EL (cell line): Measurements from ENCODE around the gene LRIT1.
"Not testable (repeated sequence)": the region's sequence is repeated elsewhere in the genome, so short reads cannot be mapped to it uniquely, and the experiment has no call there.

Experiments
- DNase-seq: peaks from one replicate; pipeline ENCODE4 v3.0.0-alpha.2; 2016

The LRIT1 gene, protein sequence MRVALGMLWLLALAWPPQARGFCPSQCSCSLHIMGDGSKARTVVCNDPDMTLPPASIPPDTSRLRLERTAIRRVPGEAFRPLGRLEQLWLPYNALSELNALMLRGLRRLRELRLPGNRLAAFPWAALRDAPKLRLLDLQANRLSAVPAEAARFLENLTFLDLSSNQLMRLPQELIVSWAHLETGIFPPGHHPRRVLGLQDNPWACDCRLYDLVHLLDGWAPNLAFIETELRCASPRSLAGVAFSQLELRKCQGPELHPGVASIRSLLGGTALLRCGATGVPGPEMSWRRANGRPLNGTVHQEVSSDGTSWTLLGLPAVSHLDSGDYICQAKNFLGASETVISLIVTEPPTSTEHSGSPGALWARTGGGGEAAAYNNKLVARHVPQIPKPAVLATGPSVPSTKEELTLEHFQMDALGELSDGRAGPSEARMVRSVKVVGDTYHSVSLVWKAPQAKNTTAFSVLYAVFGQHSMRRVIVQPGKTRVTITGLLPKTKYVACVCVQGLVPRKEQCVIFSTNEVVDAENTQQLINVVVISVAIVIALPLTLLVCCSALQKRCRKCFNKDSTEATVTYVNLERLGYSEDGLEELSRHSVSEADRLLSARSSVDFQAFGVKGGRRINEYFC

GRCh38 chr10:84241185-84241790 lies at the start of gene LRIT1:
LRIT1 (minus strand) TSS chr10:84241546; CDS start chr10:84241439, 107 bp downstream.
- DNase-seq = no peak

DNA sequence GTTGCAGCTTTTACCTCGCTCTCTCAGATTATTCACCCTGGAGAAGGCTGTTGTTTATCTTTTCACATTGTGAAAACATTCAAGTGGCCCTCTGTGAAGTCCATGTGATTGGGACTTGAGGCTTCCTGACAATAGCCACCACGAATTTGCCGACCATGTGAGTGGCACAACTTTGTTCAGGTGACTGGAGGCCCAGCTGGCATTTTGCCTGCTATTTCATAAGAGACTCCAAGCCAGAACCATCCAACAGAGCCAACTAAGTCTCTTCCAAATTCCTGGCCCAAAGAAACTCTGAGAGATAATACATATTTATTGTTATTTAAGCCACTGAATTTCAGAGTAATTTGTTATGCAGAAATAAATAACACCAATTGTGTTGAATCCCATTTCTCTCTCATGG lies 48.9 kb upstream of the LRIT1 start:
- no peak for DNase-seq

DNA sequence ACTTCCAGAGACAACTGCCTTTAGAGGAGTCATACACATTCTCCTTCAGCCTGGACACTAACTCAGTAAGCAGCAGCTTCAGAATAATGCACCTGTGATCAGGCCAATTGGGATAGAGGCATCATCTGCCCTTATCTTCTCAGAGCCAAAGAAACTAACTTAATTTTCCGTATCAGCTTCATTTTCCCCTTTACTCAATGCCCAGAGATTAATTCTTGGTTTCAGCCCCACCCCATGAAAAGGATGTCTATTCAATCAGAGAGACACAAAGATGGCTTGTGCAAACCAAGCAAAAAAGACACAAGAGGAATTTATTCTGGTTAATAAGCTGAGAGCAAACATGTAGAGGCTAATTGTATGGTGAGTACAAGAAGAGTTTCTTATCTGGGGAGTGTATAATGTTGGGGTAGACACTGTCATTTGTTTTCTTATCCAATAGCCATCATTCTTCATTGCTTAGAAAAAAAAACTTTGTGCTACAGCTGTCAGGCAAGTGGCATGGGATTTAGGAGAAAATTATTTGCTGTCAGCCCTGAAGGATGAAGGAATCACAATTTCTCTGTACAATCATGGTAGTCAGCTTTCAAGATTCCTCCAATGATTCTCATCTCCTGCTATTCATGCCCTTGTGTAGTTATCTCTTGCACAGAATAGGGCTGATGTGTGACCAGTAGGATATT lies 48.3 kb upstream of the LRIT1 start:
- no peak for DNase-seq

GRCh38 chr10:84288151-84288550 lies 46.8 kb upstream of the LRIT1 start:
- no peak for DNase-seq

DNA sequence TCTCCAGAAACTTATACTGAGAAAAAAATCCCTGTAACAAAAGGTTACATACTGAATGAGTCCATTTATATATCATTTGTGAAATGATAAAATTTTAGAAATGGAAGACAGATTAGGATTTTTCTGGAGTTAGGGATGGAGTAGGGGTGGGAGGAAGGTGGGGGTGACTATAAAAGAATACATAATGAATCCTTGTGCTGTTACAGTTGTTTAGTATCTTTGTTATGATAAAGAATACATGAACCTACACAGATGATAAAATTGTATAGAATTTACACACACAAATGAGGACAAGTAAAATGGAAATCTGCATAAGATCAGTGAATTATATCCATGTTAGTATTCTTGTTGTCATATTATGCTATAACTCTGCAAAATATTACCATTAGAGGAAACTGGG lies 45.3 kb upstream of the LRIT1 start:
- no peak for DNase-seq

DNA sequence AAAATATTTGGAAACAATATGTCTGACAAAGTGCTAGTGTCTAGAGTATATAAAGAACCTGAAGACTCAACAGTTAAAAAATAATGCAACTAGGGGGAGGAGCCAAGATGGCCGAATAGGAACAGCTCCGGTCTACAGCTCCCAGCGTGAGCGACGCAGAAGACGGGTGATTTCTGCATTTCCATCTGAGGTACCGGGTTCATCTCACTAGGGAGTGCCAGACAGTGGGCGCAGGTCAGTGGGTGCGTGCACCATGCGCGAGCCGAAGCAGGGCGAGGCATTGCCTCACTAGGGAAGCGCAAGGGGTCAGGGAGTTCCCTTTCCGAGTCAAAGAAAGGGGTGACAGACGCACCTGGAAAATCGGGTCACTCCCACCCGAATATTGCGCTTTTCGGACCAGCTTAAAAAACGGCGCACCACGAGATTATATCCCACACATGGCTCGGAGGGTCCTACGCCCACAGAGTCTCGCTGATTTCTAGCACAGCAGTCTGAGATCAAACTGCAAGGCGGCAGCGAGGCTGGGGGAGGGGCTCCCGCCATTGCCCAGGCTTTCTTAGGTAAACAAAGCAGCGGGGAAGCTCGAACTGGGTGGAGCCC lies 38.6 kb upstream of the LRIT1 start:
- not testable (repeated sequence) for DNase-seq

DNA sequence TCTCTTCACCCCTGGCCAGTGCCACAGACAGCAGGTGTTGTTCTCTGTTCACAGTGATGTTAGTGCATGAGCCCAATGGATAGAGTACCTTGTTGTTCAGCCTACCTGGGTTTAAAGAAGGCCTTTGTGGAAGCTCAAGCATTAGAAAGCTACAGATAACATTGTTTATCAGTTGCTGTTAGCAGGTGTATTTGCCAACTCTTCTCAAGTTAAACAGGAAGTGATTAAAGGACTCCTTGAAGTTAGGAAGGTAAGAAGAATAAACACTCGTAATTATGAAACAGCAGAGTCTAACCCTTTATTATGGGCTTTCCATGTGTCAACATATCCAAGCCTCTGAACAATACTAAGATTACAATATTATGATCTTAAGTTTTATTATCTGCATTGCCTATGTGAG lies 29.4 kb upstream of the LRIT1 start:
- no peak for DNase-seq

DNA sequence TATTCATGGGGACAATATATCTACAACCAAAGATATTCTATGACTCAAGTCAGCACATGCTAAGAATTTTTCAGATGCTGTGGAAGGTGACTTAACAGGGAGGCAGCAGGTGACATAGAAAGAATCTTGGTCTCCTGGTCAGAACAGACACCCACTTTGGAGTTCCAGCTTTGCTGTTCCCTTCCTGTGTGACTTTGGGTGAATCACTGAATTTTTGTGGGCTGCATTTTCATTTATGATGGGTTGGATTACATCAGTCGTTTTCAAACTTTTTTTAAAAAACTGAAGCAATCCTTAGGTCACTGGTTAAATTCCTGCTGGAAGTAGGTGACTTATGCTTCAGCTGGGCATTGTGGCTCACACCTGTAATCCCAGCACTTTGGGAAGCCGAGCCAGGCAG lies 28.4 kb upstream of the LRIT1 start:
- DNase-seq = peak; percentile 82

GRCh38 chr10:84269162-84269561 lies 27.8 kb upstream of the LRIT1 start:
- DNase-seq = no peak

GRCh38 chr10:84267503-84268126 lies 26.3 kb upstream of the LRIT1 start:
- peak; percentile 52 for DNase-seq

DNA sequence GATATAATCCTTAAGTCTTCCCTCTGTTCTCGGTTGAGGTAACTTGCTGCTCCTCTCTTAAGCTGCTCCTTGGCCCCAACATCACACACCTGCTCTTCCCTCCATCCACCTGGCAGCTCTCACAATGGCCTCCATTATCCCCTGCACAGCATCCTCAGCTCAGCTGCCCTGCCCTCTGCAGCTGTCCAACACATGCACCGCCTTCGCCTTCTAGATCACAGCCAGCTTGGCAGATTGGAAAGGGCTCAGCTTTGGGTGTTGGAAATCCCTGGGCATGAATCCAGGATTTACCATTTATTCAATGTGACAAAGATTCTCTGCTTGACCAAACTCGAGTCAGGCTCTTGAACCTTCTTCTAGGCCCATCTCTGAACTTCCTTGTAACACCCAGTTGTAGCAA lies 24.1 kb upstream of the LRIT1 start:
- DNase-seq = no peak

- peak; percentile 56 for DNase-seq
These were observed 23.3 kb upstream of the LRIT1 start for GRCh38 chr10:84264611-84265141.

GRCh38 chr10:84263716-84264115 lies 22.4 kb upstream of the LRIT1 start:
- DNase-seq = no peak

- no peak for DNase-seq
These were observed 21.0 kb upstream of the LRIT1 start for GRCh38 chr10:84262190-84262956.

- no peak for DNase-seq
These were observed 20.0 kb upstream of the LRIT1 start for GRCh38 chr10:84261236-84261915.

- DNase-seq = no peak
These were observed 16.8 kb upstream of the LRIT1 start for GRCh38 chr10:84258034-84258695.

- no peak for DNase-seq
These were observed 16.1 kb upstream of the LRIT1 start for GRCh38 chr10:84257343-84258020.

- peak; percentile 24 for DNase-seq
These were observed 15.4 kb upstream of the LRIT1 start for GRCh38 chr10:84256510-84257342.
